H1 (cell line): ENCODE measurements around the gene GPR18. TPM values are rescaled to one million over a fixed set of nuclear protein-coding genes. Genes with fewer than 3 reads are reported as not detected.

Experiments
- CTCF ChIA-PET: fragments of 300-600 bp; sonication (Branson Sonifier 250); formaldehyde crosslinking; loops from one replicate; lab custom pipeline; 2021; ENCODE audit not compliant: partially characterized antibody; lab: Charles Lee
- POLR2A ChIA-PET: fragments of 300-600 bp; sonication (Branson Sonifier 250); formaldehyde crosslinking; loops from one replicate; lab custom pipeline; 2021; ENCODE audit warnings: inconsistent platforms; ENCODE audit not compliant: partially characterized antibody; lab: Charles Lee
- DNase-seq, 2 experiments: peaks; one replicate each; pipeline versions ENCODE4 v3.0.0 to v3.0.0-alpha.2; 2010 to 2022; ENCODE audit warnings: low spot score in 2 of 2, low read depth in 1 of 2, mixed read lengths in 1 of 2
- FAIRE-seq: peaks from 2 replicates; lab custom pipeline; 2011; peaks lifted over from hg19 to GRCh38; lab: Jason Lieb, UNC
- H2AFZ ChIP-seq: 2 replicates; pipeline ENCODE4 v1.8.1; 2012; ENCODE audit warnings: low read length, inconsistent platforms
- H2AK5ac ChIP-seq: 2 replicates; pipeline ENCODE4 v1.6.1; 2013; ENCODE audit warnings: low read depth, low read length
- H2BK120ac ChIP-seq: replicated peaks from 2 replicates; pipeline ENCODE3; 2013; ENCODE audit warnings: low read depth, low read length, inconsistent platforms
- H2BK12ac ChIP-seq: 2 replicates; pipeline ENCODE4 v1.6.1; 2013; ENCODE audit warnings: low read depth, low read length
- H2BK15ac ChIP-seq: 2 replicates; pipeline ENCODE4 v1.6.1; 2013; ENCODE audit warnings: low read length
- H2BK20ac ChIP-seq: 2 replicates; pipeline ENCODE4 v1.6.1; 2013; ENCODE audit warnings: low read length
- H2BK5ac ChIP-seq: 2 replicates; pipeline ENCODE4 v1.6.1; 2013; ENCODE audit warnings: low read depth, low read length
- H3K14ac ChIP-seq: 2 replicates; pipeline ENCODE4 v1.6.1; 2013; ENCODE audit warnings: inconsistent platforms; ENCODE audit not compliant: insufficient read length
- H3K18ac ChIP-seq: 2 replicates; pipeline ENCODE4 v1.6.1; 2013; ENCODE audit warnings: low read length; ENCODE audit errors: extremely low read depth
- H3K23ac ChIP-seq: 2 replicates; pipeline ENCODE4 v1.6.1; 2013; ENCODE audit warnings: inconsistent platforms; ENCODE audit not compliant: insufficient read length
- H3K23me2 ChIP-seq: 2 replicates; pipeline ENCODE4 v1.6.1; 2013; ENCODE audit warnings: low read depth, low read length
- H3K27ac ChIP-seq: 2 replicates; pipeline ENCODE4 v1.6.1; 2011; ENCODE audit warnings: low read depth, low read length, inconsistent platforms
- H3K27me3 ChIP-seq, 4 experiments: replicated peaks in 1 of 4; 1 replicate in 1 of 4; 2 replicates in 3 of 4; pipeline versions ENCODE4 v1.6.1 to v1.8.1; 2011 to 2013; ENCODE audit warnings: low read length in 3 of 4, mild to moderate bottlenecking in 3 of 4, inconsistent platforms in 2 of 4, mixed read lengths in 2 of 4, moderate library complexity in 1 of 4; ENCODE audit not compliant: control insufficient read depth in 3 of 4, insufficient read depth in 3 of 4; ENCODE audit errors: extremely low read depth in 1 of 4
- H3K36me3 ChIP-seq, 4 experiments: 2 replicates each; pipeline versions ENCODE4 v1.6.1 to v1.8.1; 2011 to 2013; ENCODE audit warnings: mild to moderate bottlenecking in 4 of 4, low read length in 3 of 4, moderate library complexity in 2 of 4, control low read depth in 1 of 4, inconsistent platforms in 1 of 4; ENCODE audit not compliant: insufficient read depth in 4 of 4, control insufficient read depth in 2 of 4
- H3K4ac ChIP-seq: replicated peaks from 2 replicates; pipeline ENCODE3; 2013; ENCODE audit warnings: low read length, low read depth, mixed read lengths, inconsistent platforms; ENCODE audit not compliant: insufficient read length
- H3K4me1 ChIP-seq, 4 experiments: replicated peaks in 1 of 4; 1 replicate in 1 of 4; 2 replicates in 3 of 4; pipeline versions ENCODE4 v1.6.1 to v1.8.1; 2011 to 2013; ENCODE audit warnings: low read length in 3 of 4, inconsistent platforms in 2 of 4, mixed read lengths in 1 of 4; ENCODE audit not compliant: insufficient read depth in 4 of 4, control insufficient read depth in 3 of 4
- H3K4me2 ChIP-seq, 2 experiments: 2 replicates each; pipeline versions ENCODE4 v1.6.1 to v1.8.1; 2011 to 2013; ENCODE audit warnings: low read depth in 2 of 2, low read length in 2 of 2, control low read depth in 1 of 2, inconsistent platforms in 1 of 2, mild to moderate bottlenecking in 1 of 2; ENCODE audit not compliant: insufficient read depth in 1 of 2
- H3K4me3 ChIP-seq, 4 experiments: fragments of 200-600, 300-600 bp in 1 of 4; sonication (generic), shearing (Covaris generic), sonication (Bioruptor Twin) in 1 of 4; 2 replicates each; pipeline versions ENCODE4 v1.5.1 to v1.8.1; 2011 to 2016; ENCODE audit warnings: low read length in 4 of 4, low read depth in 3 of 4, control low read depth in 2 of 4, inconsistent platforms in 2 of 4, mild to moderate bottlenecking in 2 of 4, mixed read lengths in 1 of 4, moderate library complexity in 1 of 4; ENCODE audit not compliant: insufficient read depth in 2 of 4; ENCODE audit errors: extremely low read depth in 1 of 4
- H3K56ac ChIP-seq: replicated peaks from 2 replicates; pipeline ENCODE3; 2013; ENCODE audit warnings: low read depth, mild to moderate bottlenecking, mixed read lengths, low read length, inconsistent platforms; ENCODE audit not compliant: insufficient read length
- H3K79me1 ChIP-seq: 2 replicates; pipeline ENCODE4 v1.6.1; 2013; ENCODE audit warnings: low read depth, low read length, control low read depth
- H3K79me2 ChIP-seq, 2 experiments: 2 replicates each; pipeline versions ENCODE4 v1.6.1 to v1.8.1; 2012 to 2013; ENCODE audit warnings: low read length in 2 of 2, mild to moderate bottlenecking in 2 of 2, inconsistent platforms in 1 of 2; ENCODE audit not compliant: insufficient read depth in 2 of 2, control insufficient read depth in 1 of 2
- H3K9ac ChIP-seq, 4 experiments: replicated peaks in 1 of 4; 1 replicate in 1 of 4; 2 replicates in 3 of 4; pipeline versions ENCODE4 v1.6.1 to v1.8.1; 2011 to 2013; ENCODE audit warnings: low read depth in 3 of 4, low read length in 3 of 4, control low read depth in 2 of 4, mild to moderate bottlenecking in 2 of 4, moderate library complexity in 2 of 4, inconsistent platforms in 1 of 4; ENCODE audit errors: extremely low read depth in 1 of 4
- H3K9me3 ChIP-seq, 2 experiments: 2 replicates each; pipeline versions ENCODE4 v1.6.1 to v1.8.1; 2012 to 2013; ENCODE audit warnings: mild to moderate bottlenecking in 2 of 2, moderate library complexity in 2 of 2, control low read depth in 1 of 2, inconsistent platforms in 1 of 2, low read depth in 1 of 2, low read length in 1 of 2, mixed read lengths in 1 of 2; ENCODE audit not compliant: insufficient read depth in 2 of 2
- H4K20me1 ChIP-seq, 2 experiments: replicated peaks in 1 of 2; 2 replicates each; pipeline versions ENCODE3 to v1.8.1; 2011 to 2013; ENCODE audit warnings: inconsistent platforms in 2 of 2, low read length in 2 of 2, mild to moderate bottlenecking in 1 of 2; ENCODE audit not compliant: insufficient read depth in 2 of 2, control insufficient read depth in 1 of 2
- H4K5ac ChIP-seq: 2 replicates; pipeline ENCODE4 v1.6.1; 2013; ENCODE audit warnings: low read length, low read depth, mixed read lengths, inconsistent platforms; ENCODE audit not compliant: insufficient read length
- H4K8ac ChIP-seq: 2 replicates; pipeline ENCODE4 v1.8.0; 2013; ENCODE audit warnings: mild to moderate bottlenecking, moderate library complexity, low read length, inconsistent platforms; ENCODE audit not compliant: insufficient read depth; ENCODE audit errors: extremely low read depth
- H4K91ac ChIP-seq: replicated peaks from 2 replicates; pipeline ENCODE3; 2013; ENCODE audit warnings: low read length, mixed read lengths, inconsistent platforms; ENCODE audit not compliant: insufficient read length
- BRCA1 ChIP-seq: IDR thresholded peaks from 2 replicates; pipeline ENCODE4 v1.6.1; 2012; ENCODE audit warnings: low read depth, low read length, improper control_type of control experiment
- NRF1 ChIP-seq: IDR thresholded peaks from 2 replicates; pipeline ENCODE4 v1.6.1; 2011; ENCODE audit warnings: mild to moderate bottlenecking, low read depth, low read length, improper control_type of control experiment
- WGBS, 2 experiments: shearing (Covaris generic) in 1 of 2; methylation state at CpG; one replicate each; pipeline versions ENCODE4 v1.1.6 to v1.1.7; 2013 to 2015; ENCODE audit warnings: low lambda C conversion rate in 2 of 2, mixed read lengths in 2 of 2, inconsistent platforms in 1 of 2, low coverage in 1 of 2, missing lambda C conversion rate in 1 of 2; ENCODE audit not compliant: insufficient replicate concordance in 2 of 2, insufficient coverage in 1 of 2, insufficient read length in 1 of 2; ENCODE audit errors: extremely low coverage in 1 of 2, missing lambda C conversion rate in 1 of 2; 5-methylcytosine and 5-hydroxymethylcytosine counted together
- polyA plus RNA-seq, 7 experiments: library from polyadenylated mRNA; depleted of rRNA in 3 of 7; stranded (reverse) in 5 of 7; unstranded in 2 of 7; fragments of >200 nt in 5 of 7; fragments of 200-250 nt in 2 of 7; gene quantifications; 1 replicate in 5 of 7; 2 replicates in 1 of 7; 4 replicates in 1 of 7; pipeline versions ENCODE4 v1.2.1 to v1.2.3, GENCODE V29; 2011 to 2013; ENCODE audit warnings: missing spikeins in 2 of 7, mixed read lengths in 2 of 7
- total RNA-seq: library from RNA; stranded (reverse); fragmentation: NEBNext Ultra II Directional; extraction: Animal tissue kit (Norgen Biotek cat#: 25700); gene quantifications from 2 replicates; pipeline ENCODE4 v1.2.1, GENCODE V29; 2021

Gene GPR18
- total and polyA plus RNA-seq, 2 of the 8 experiments (the other 6 are each of a cell fraction or from before 2014, with no cell fraction given), result not detected

DNA sequence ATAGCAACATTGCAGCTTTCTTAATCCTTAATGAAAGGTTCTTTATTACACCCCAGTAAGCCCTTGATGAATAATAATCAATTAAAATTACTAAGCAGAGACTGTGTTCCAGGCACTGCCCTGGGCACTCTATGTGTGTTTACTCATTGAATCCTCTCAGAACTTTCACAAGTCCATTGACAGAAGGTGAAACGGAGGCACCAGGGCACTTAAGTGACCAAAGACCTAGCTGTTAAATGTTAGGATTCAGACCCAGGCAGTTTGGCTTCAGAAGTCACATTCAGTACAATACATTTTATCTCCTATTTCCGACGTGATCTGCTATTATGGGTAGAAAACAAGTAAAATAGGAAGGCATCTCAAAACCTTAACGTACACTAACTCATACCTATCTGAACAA, 46.4 kb upstream of the GPR18 start:
- 86% methylated on average over 4 of the region's 4 CpGs; no CpG with 5 or more reads in 1 of the 2 experiments for WGBS, 2 experiments
- H3K9ac ChIP-seq, result no peak overlapping the region
- CTCF ChIA-PET, result interaction anchor here (1.0 to 2.0 kb wide), 5 partner anchors 8 to 105 kb away, joined by 3 to 5 read pairs (median 3); no protein-coding TSS in a partner anchor
- H3K79me1 ChIP-seq, result no peaks in the 10 kb centered on the region
- H3K79me2 ChIP-seq, result no peaks in the 10 kb centered on the region
- FAIRE-seq (no peak), DNase-seq (no peak)
- H2BK15ac ChIP-seq, result no peak overlapping the region
- no peaks in the 10 kb centered on the region for H3K23me2 ChIP-seq
- no peaks in the 10 kb centered on the region for H3K36me3 ChIP-seq
- H2BK5ac ChIP-seq, result no peak overlapping the region
- no peaks in the 10 kb centered on the region for H3K9me3 ChIP-seq
- no peak overlapping the region for H3K4ac ChIP-seq
- no peak overlapping the region for H2BK12ac ChIP-seq
- H2BK120ac ChIP-seq, result no peak overlapping the region
- H2BK20ac ChIP-seq, result no peak overlapping the region
- no peak overlapping the region for H3K23ac ChIP-seq
- no peak overlapping the region for H3K56ac ChIP-seq
- peaks cover 3 to 6% of the 10 kb centered on the region in 2 experiments for H4K20me1 ChIP-seq
- H3K14ac ChIP-seq, result no peak overlapping the region
- H2AFZ ChIP-seq, result no peak overlapping the region
- H4K8ac ChIP-seq, result no peak overlapping the region
- POLR2A ChIA-PET, result no interaction called here
- no peaks in the 10 kb centered on the region; a peak in 1 of 7 replicates for H3K4me1 ChIP-seq
- no peak overlapping the region for H3K4me3 ChIP-seq
- no peak overlapping the region for H3K4me2 ChIP-seq
- no peak overlapping the region for H2AK5ac ChIP-seq
- TF ChIP-seq BRCA1, result no peak
- no peak for TF ChIP-seq NRF1
- H4K91ac ChIP-seq, result no peak overlapping the region
- no peak overlapping the region for H4K5ac ChIP-seq
- H3K27me3 ChIP-seq, result no peaks in the 10 kb centered on the region
- H3K27ac ChIP-seq, result no peak overlapping the region
- no peak overlapping the region for H3K18ac ChIP-seq
